Gastrocnemius medialis (tissue), 4 donors: ENCODE data around the gene IGSF9.

ENCODE experiments used
- CTCF ChIP-seq, 5 experiments: fragments of 450-650 bp in 3 of 5; fragments of 200-600 bp in 2 of 5; sonication (generic) in 2 of 5; IDR thresholded peaks in 4 of 5; conservative IDR thresholded peaks in 1 of 5; 1 replicate in 4 of 5; 2 replicates in 1 of 5; pipeline ENCODE4 v1.5.1; 2016 to 2019; ENCODE audit warnings: antibody characterized with exemption in 5 of 5, mild to moderate bottlenecking in 3 of 5, moderate library complexity in 3 of 5
- POLR2A ChIP-seq, 2 donors: fragments of 450-650 bp; IDR thresholded peaks; one replicate each; pipeline ENCODE4 v1.6.1; 2017; ENCODE audit warnings: antibody characterized with exemption in 2 of 2, mild to moderate bottlenecking in 2 of 2, moderate library complexity in 2 of 2

- no peak for TF ChIP-seq CTCF (IDR thresholded peaks at IDR 0.05 in 4 of 5, conservative IDR thresholded peaks at IDR 0.05 in 1 of 5)
- TF ChIP-seq POLR2A (IDR thresholded peaks at IDR 0.05) = no peak
Observed at GRCh38 chr1:159990005-159990404, 44.6 kb upstream of the IGSF9 start.
